Transverse colon (tissue), 4 donors: Measurements from ENCODE around the gene MEG3. TPM values are rescaled to one million over a fixed set of nuclear protein-coding genes. Genes with fewer than 3 reads are reported as not detected.

Source experiments
- DNase-seq: peaks from one replicate; pipeline ENCODE4 v3.0.0-alpha.2; 2019
- H3K27ac ChIP-seq, 4 donors: fragments of 200-600 bp; sonication (generic); 2 replicates each; pipeline ENCODE4 v1.5.1; 2016 to 2018; ENCODE audit warnings: inconsistent platforms in 4 of 4
- H3K27me3 ChIP-seq: fragments of 200-600 bp; sonication (generic); 2 replicates; pipeline ENCODE4 v1.5.1; 2017; ENCODE audit warnings: inconsistent platforms
- H3K36me3 ChIP-seq, 4 donors: fragments of 200-600 bp; sonication (generic); 2 replicates each; pipeline ENCODE4 v1.5.1; 2017 to 2019; ENCODE audit warnings: inconsistent platforms in 4 of 4
- H3K4me1 ChIP-seq, 4 donors: fragments of 200-600 bp; sonication (generic); 2 replicates each; pipeline ENCODE4 v1.5.1; 2017 to 2020; ENCODE audit warnings: inconsistent platforms in 4 of 4
- H3K4me3 ChIP-seq, 4 donors: fragments of 200-600 bp; sonication (generic); 1 replicate in 1 of 4; 2 replicates in 3 of 4; pipeline versions ENCODE4 v1.5.1 to v1.6.1; 2017 to 2019; ENCODE audit warnings: inconsistent platforms in 4 of 4
- H3K9me3 ChIP-seq, 2 donors: fragments of 200-600 bp; sonication (generic); 2 replicates each; pipeline ENCODE4 v1.5.1; 2017 to 2019; ENCODE audit warnings: inconsistent platforms in 2 of 2
- CTCF ChIP-seq, 5 experiments: fragments of 200-600 bp in 3 of 5; fragments of 450-650 bp in 2 of 5; sonication (generic) in 3 of 5; IDR thresholded peaks; 1 replicate in 2 of 5; 2 replicates in 3 of 5; pipeline ENCODE4 v1.5.1; 2016 to 2017; ENCODE audit warnings: antibody characterized with exemption in 5 of 5, inconsistent platforms in 3 of 5, mild to moderate bottlenecking in 2 of 5, moderate library complexity in 1 of 5
- EP300 ChIP-seq: sonication (generic); formaldehyde crosslinking; IDR thresholded peaks from one replicate; pipeline ENCODE4 v1.6.1; 2017; ENCODE audit warnings: antibody characterized with exemption, low read depth
- POLR2A ChIP-seq: fragments of 450-650 bp; IDR thresholded peaks from one replicate; pipeline ENCODE4 v1.6.1; 2016; ENCODE audit warnings: antibody characterized with exemption, mild to moderate bottlenecking, moderate library complexity
- POLR2AphosphoS5 ChIP-seq, 3 donors: sonication (generic); formaldehyde crosslinking; IDR thresholded peaks; one replicate each; pipeline ENCODE4 v1.6.1; 2016; ENCODE audit warnings: antibody characterized with exemption in 3 of 3
- WGBS, 2 donors: methylation state at CpG; one replicate each; pipeline ENCODE4 v1.1.5; 2018; ENCODE audit warnings: low coverage in 1 of 2; 5-methylcytosine and 5-hydroxymethylcytosine counted together
- in situ Hi-C, 4 donors: fragments of 200-750 bp; cut with MboI; loops; one replicate each; pipeline versions ENCODE4 v1.15.0 to v1.15.1; 2017; ENCODE audit warnings: low sequenced_read_pairs in 3 of 4, low pct_ligation_motif_present in 1 of 4, low pct_unique_long_range_greater_than_20kb in 1 of 4
- intact Hi-C: fragments of 100-400 bp; cut with DNase I; formaldehyde crosslinking; loops from one replicate; pipeline ENCODE4 v1.15.1; 2023; ENCODE audit warnings: low total_unique reads
- total RNA-seq, 4 donors: library from RNA; depleted of rRNA; stranded (reverse); fragments of >200 nt; gene quantifications; one replicate each; pipeline ENCODE4 v1.1.0, GENCODE V29; 2016

Gene MEG3
- total RNA-seq, 4 donors from 2014 or later: 10.6 to 156 (median 40.1) TPM

GRCh38 chr14:100901391-100902183, 75.7 kb downstream of the MEG3 start:
- 80 to 84% methylated on average over 5 to 12 of the region's 12 CpGs for WGBS, 2 donors
- intact Hi-C loops: no loop called here

GRCh38 chr14:100902295-100903133, 76.6 kb downstream of the MEG3 start:
- no peak for DNase-seq

More at GRCh38 chr14:100901391-100902183, 75.7 kb downstream of the MEG3 start:
- TF ChIP-seq POLR2AphosphoS5 (IDR thresholded peaks at IDR 0.05): no peak
- no peak for TF ChIP-seq CTCF (IDR thresholded peaks at IDR 0.05)
- no peak for TF ChIP-seq POLR2A
- no peak overlapping the region for H3K4me3 ChIP-seq
- H3K4me1 ChIP-seq: peaks cover 0 to 30% (median 10%) of the 10 kb centered on the region in 4 donors
- no peaks in the 10 kb centered on the region for H3K36me3 ChIP-seq
- no peaks in the 10 kb centered on the region for H3K9me3 ChIP-seq
- no peak for DNase-seq
- in situ Hi-C loops: no loop called here
- peaks cover 85% of the 10 kb centered on the region for H3K27me3 ChIP-seq
- no peak overlapping the region for H3K27ac ChIP-seq

GRCh38 chr14:100903134-100903468, 77.2 kb downstream of the MEG3 start:
- Histone ChIP-seq H3K4me3 (no peak overlapping the region), H3K27me3 (peaks cover 85% of the 10 kb centered on the region), H3K4me1 (peaks cover 0 to 27% (median 10%) of the 10 kb centered on the region in 4 donors), H3K36me3 (no peaks in the 10 kb centered on the region), H3K27ac (no peak overlapping the region), H3K9me3 (no peaks in the 10 kb centered on the region)
- in situ Hi-C loops: no loop called here
- TF ChIP-seq POLR2AphosphoS5 (IDR thresholded peaks at IDR 0.05) (no peak), EP300 (no peak)
- intact Hi-C loops: no loop called here
- 87% methylated on average over 9 of the region's 10 CpGs; no CpG with 5 or more reads in 1 of the 2 donors for WGBS, 2 donors
- no peak for DNase-seq

More at GRCh38 chr14:100902295-100903133, 76.6 kb downstream of the MEG3 start:
- Histone ChIP-seq H3K27ac (no peak overlapping the region), H3K27me3 (peaks cover 88% of the 10 kb centered on the region), H3K4me3 (no peak overlapping the region), H3K4me1 (peaks cover 0 to 30% (median 10%) of the 10 kb centered on the region in 4 donors), H3K36me3 (no peaks in the 10 kb centered on the region), H3K9me3 (no peaks in the 10 kb centered on the region)
- in situ Hi-C loops (no loop called here), intact Hi-C loops (no loop called here)
- 71 to 100% methylated on average over 1 to 18 of the region's 18 CpGs for WGBS, 2 donors
- TF ChIP-seq POLR2A: no peak
- TF ChIP-seq EP300: no peak
- TF ChIP-seq POLR2AphosphoS5 (IDR thresholded peaks at IDR 0.05): no peak
- no peak for TF ChIP-seq CTCF (IDR thresholded peaks at IDR 0.05)

GRCh38 chr14:100903672-100904185, 77.8 kb downstream of the MEG3 start, which contains the start of gene RTL1:
RTL1 (minus strand) TSS chr14:100903722; CDS start chr14:100884788, 18,934 bp downstream.
- DNase-seq: no peak
- TF ChIP-seq POLR2A (no peak), CTCF (IDR thresholded peaks at IDR 0.05) (no peak), EP300 (no peak), POLR2AphosphoS5 (IDR thresholded peaks at IDR 0.05) (no peak)
- intact Hi-C loops (no loop called here), in situ Hi-C loops (no loop called here)
- H3K4me1 ChIP-seq: peaks cover 0 to 22% (median 10%) of the 10 kb centered on the region in 4 donors
- H3K27me3 ChIP-seq: peaks cover 80% of the 10 kb centered on the region
- H3K4me3 ChIP-seq: no peak within 1 kb of the TSS
- 76% methylated on average over 12 of the region's 12 CpGs; no CpG with 5 or more reads in 1 of the 2 donors for WGBS, 2 donors
- H3K36me3 ChIP-seq: no peaks in the 10 kb centered on the region
- no peak within 1 kb of the TSS for H3K27ac ChIP-seq
- no peaks in the 10 kb centered on the region for H3K9me3 ChIP-seq
